ENCODE measurements around the gene MAN1B1. TPM values are rescaled to one million over a fixed set of nuclear protein-coding genes. Genes with fewer than 3 reads are reported as not detected.

Gene MAN1B1
- total RNA-seq, 1 experiment from 2014 or later, result 57.2 TPM

DNA sequence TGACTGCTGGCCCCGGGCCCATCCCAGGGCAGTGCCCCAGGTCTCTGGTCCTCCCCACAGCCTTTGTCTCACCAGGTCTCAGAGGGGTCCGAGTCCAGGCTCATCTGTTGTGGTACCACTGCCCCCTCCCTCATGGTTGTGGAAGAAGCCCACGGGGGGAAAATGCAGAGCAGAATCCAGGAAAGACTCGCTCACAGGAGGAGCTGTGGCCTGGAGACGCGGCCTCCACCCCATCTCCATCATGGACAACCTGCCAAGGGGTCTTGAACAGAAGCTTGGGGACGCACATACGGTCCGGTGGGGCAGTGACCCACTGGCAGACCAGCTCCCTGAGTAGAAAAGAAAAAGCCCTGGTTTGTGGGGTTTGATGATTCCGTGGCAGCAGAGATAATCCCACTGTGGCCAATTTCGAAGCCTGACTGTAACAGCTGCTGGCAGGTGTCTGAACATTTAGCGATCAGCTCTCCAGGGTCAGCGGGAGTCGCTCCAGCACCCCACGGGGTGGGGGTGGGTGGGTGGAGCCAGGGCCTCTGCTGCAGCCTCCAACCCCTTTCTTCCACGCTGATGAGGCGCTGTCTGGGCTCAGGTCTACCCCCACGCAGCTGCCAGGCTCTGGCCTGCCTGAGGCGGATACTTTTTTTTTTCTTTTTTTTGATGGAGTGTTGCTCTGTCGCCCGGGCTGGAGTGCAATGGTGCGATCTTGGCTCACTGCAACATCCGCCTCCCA is 50.3 kb downstream of the MAN1B1 start:
- ChIA-PET POLR2A (no interaction called here), CTCF (interaction anchor here (0.6 kb wide), 1 partner anchor 13 kb away, joined by 15 read pairs; no protein-coding TSS in a partner anchor)
- no TSS peak for BruUV-seq (replicated peaks)
- Histone ChIP-seq H3K36me3 (ENCODE audit: control insufficient read depth, insufficient read depth, low read length) (no peaks in the 10 kb centered on the region), H3K27ac (ENCODE audit: low read length) (no peak overlapping the region), H3K9me3 (ENCODE audit: control insufficient read depth, insufficient read depth, low read depth, low read length) (no peaks in the 10 kb centered on the region), H3K27me3 (ENCODE audit: control insufficient read depth, insufficient read depth, low read length) (no peaks in the 10 kb centered on the region), H3K4me1 (ENCODE audit: control insufficient read depth, insufficient read depth, low read length) (no peaks in the 10 kb centered on the region), H3K4me3 (ENCODE audit: low read depth in 2 of 2, low read length in 2 of 2) (no peak overlapping the region)
- intact Hi-C loops (cut with micrococcal nuclease; ENCODE audit: unreplicated experiment), result no loop called here
- TF ChIP-seq TCF7L2 (IDR thresholded peaks at IDR 0.05; ENCODE audit: low read depth, low read length), result no peak
- TF ChIP-seq, protein P1, sequence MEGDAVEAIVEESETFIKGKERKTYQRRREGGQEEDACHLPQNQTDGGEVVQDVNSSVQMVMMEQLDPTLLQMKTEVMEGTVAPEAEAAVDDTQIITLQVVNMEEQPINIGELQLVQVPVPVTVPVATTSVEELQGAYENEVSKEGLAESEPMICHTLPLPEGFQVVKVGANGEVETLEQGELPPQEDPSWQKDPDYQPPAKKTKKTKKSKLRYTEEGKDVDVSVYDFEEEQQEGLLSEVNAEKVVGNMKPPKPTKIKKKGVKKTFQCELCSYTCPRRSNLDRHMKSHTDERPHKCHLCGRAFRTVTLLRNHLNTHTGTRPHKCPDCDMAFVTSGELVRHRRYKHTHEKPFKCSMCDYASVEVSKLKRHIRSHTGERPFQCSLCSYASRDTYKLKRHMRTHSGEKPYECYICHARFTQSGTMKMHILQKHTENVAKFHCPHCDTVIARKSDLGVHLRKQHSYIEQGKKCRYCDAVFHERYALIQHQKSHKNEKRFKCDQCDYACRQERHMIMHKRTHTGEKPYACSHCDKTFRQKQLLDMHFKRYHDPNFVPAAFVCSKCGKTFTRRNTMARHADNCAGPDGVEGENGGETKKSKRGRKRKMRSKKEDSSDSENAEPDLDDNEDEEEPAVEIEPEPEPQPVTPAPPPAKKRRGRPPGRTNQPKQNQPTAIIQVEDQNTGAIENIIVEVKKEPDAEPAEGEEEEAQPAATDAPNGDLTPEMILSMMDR (IDR thresholded peaks at IDR 0.05), result no peak
- TF ChIP-seq, protein P2, sequence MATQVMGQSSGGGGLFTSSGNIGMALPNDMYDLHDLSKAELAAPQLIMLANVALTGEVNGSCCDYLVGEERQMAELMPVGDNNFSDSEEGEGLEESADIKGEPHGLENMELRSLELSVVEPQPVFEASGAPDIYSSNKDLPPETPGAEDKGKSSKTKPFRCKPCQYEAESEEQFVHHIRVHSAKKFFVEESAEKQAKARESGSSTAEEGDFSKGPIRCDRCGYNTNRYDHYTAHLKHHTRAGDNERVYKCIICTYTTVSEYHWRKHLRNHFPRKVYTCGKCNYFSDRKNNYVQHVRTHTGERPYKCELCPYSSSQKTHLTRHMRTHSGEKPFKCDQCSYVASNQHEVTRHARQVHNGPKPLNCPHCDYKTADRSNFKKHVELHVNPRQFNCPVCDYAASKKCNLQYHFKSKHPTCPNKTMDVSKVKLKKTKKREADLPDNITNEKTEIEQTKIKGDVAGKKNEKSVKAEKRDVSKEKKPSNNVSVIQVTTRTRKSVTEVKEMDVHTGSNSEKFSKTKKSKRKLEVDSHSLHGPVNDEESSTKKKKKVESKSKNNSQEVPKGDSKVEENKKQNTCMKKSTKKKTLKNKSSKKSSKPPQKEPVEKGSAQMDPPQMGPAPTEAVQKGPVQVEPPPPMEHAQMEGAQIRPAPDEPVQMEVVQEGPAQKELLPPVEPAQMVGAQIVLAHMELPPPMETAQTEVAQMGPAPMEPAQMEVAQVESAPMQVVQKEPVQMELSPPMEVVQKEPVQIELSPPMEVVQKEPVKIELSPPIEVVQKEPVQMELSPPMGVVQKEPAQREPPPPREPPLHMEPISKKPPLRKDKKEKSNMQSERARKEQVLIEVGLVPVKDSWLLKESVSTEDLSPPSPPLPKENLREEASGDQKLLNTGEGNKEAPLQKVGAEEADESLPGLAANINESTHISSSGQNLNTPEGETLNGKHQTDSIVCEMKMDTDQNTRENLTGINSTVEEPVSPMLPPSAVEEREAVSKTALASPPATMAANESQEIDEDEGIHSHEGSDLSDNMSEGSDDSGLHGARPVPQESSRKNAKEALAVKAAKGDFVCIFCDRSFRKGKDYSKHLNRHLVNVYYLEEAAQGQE (IDR thresholded peaks at IDR 0.05; ENCODE audit: insufficient read depth in 1 of 2, low read depth in 2 of 2, low read length in 1 of 2), result no peak
- TF ChIP-seq POLR2AphosphoS5 (IDR thresholded peaks at IDR 0.05; ENCODE audit: low read depth, low read length), result no peak
- TF ChIP-seq SIN3A (IDR thresholded peaks at IDR 0.05; ENCODE audit: borderline replicate concordance, insufficient read depth, low read depth, low read length), result no peak
- in situ Hi-C loops (cut with HindIII; ENCODE audit: low pct_unique_long_range_greater_than_20kb, low sequenced_read_pairs), result no loop called here
- ATAC-seq (no peak), DNase-seq (ENCODE audit: low read depth, low spot score) (no peak)

DNA sequence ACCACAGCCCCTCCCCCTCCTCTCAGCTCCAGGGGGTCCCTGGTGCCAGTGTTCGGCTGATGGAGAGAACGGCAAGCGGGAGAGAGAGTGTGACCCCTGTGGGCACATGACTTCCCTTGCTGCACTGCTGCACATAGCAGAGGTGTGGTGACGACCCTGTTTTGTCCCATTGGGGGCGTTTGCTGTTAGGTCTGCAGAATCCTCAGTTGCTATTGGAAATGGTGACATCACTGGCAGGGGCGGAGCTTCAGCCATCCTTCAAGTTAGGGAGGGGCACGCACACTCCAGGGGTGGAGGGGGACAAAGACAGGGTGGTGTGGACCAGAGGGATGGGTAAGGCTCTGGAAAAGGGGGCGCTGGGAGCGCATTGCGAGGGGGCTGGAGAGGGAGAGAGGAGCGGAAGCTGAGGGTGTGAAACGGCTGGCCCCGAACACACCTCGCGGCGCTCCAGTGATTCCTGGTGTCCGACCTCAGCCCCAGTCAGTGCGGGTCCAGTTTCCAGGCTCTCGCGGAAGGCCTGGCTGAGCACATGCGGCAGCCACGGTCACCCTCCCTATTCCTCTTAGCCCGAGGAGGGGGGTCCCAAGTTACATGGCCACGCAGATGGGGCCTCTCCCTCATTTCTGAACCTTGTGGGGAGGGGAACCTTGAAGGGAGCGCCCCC is 51.4 kb downstream of the MAN1B1 start:
- intact Hi-C loops (cut with micrococcal nuclease; ENCODE audit: unreplicated experiment) (no loop called here), in situ Hi-C loops (cut with HindIII; ENCODE audit: low pct_unique_long_range_greater_than_20kb, low sequenced_read_pairs) (no loop called here)
- Histone ChIP-seq H3K27me3 (ENCODE audit: control insufficient read depth, insufficient read depth, low read length) (no peaks in the 10 kb centered on the region), H3K27ac (ENCODE audit: low read length) (no peak overlapping the region), H3K4me1 (ENCODE audit: control insufficient read depth, insufficient read depth, low read length) (no peaks in the 10 kb centered on the region), H3K36me3 (ENCODE audit: control insufficient read depth, insufficient read depth, low read length) (no peaks in the 10 kb centered on the region), H3K9me3 (ENCODE audit: control insufficient read depth, insufficient read depth, low read depth, low read length) (no peaks in the 10 kb centered on the region), H3K4me3 (ENCODE audit: low read depth in 2 of 2, low read length in 2 of 2) (no peak overlapping the region)
- POLR2A ChIA-PET, result no interaction called here
- ATAC-seq, result no peak
- TF ChIP-seq TCF7L2 (IDR thresholded peaks at IDR 0.05; ENCODE audit: low read depth, low read length) (no peak), POLR2AphosphoS5 (IDR thresholded peaks at IDR 0.05; ENCODE audit: low read depth, low read length) (no peak), SIN3A (IDR thresholded peaks at IDR 0.05; ENCODE audit: borderline replicate concordance, insufficient read depth, low read depth, low read length) (no peak)
- TF ChIP-seq, protein P2 (IDR thresholded peaks at IDR 0.05; ENCODE audit: insufficient read depth in 1 of 2, low read depth in 2 of 2, low read length in 1 of 2), result no peak
- TF ChIP-seq, protein P1 (IDR thresholded peaks at IDR 0.05), result no peak
- no peak for DNase-seq (ENCODE audit: low read depth, low spot score)
- CTCF ChIA-PET, result no interaction called here
- no TSS peak for BruUV-seq (replicated peaks)
